ACHN (cell line): ENCODE results near the gene MGLL.
"Not testable (repeated sequence)": the region's sequence is repeated elsewhere in the genome, so short reads cannot be mapped to it uniquely, and the experiment has no call there.

Experiments
- DNase-seq: peaks from one replicate; pipeline ENCODE4 v3.0.0-alpha.2; 2015
- in situ Hi-C: cut with HindIII; loops from 2 replicates; pipeline ENCODE4 v1.10.0; 2017; ENCODE audit warnings: low sequenced_read_pairs, low pct_ligation_motif_present, low pct_unique_long_range_greater_than_20kb

The MGLL gene

DNA sequence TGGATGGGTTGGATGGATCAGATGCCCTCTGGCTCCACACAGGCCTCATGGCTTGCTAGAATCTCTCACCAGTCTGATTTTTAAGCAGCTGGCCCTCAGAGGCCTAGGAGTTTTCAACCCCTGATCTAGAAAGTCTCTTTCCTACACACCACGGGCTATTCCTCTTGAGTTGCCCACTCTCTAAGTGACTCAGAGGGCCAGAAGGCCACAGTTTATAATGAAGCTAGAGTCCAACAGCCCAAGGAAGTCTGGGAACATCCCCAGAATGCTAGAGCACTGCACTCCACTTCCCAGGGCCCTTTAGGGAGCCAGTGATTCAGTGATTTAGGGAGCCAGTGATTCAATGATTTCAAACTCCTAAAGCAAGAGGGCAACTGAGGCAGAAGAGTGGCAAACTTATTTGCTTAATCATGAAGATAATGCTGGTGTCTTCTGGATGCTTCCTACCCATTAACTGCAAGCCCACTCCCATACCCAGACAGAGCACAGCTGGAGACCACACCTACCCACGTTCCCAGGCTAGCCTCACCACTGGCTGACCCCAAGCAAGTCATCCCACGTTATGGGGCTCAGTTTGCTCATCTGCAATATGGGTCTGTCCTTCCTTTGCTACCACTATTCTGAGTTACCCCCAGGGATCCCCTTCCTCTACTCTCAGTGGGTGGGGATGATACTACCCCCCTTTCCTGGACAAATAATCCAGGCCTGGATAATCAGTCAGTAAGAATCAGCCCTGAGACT is 112.8 kb downstream of the MGLL start:
- in situ Hi-C loops = no loop called here

DNA sequence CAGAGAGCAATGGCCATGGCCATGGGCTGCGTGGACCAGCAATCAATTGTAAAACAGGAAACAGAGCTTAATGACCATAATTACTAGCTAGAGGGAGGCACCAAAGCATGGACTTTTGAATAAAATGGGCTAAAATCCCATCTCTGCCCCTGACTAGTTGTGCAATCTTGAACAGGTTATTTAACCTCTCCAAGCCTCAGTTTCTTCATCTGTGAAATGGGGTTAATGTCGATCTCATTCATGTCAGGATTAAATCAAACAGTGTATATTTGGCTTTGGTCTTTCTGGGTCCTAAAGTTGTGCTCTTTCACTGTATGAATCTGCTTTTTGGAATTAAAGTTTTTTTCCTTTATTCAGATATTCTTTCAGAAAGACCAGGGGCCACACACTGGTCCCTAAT is 113.5 kb downstream of the MGLL start:
- in situ Hi-C loops = no loop called here
- DNase-seq = no peak

More for the DNA sequence above, 112.8 kb downstream of the MGLL start:
- no peak for DNase-seq

DNA sequence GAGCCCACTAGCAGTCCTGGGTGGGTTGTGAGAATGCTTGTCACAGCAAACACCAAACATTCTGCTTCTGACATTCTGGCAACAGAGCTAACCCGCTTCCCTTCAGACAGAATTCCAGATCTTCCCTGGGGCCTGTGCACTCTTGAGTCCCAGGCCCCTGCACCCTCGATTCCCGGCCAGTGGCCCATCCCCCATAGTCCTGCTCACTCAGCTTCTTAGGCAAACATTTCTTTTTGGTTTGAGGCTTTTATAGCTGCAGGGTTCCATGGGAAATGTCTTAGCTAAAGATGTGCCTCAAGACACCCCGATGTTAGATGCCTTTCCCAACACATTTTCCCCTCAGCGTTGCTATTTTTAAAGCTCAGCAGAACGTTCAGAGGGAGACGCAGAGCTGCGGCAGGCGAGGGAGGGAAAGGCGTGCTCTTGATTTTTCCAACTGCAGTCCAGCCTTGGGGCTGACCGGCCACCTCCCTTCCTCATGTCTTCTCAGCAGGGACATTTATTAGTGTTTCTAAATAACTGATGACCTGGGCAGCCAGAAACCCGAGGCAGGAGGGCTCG is 114.4 kb downstream of the MGLL start:
- no peak for DNase-seq
- in situ Hi-C loops = no loop called here

GRCh38 chr3:127706785-127707351 is 115.4 kb downstream of the MGLL start:
- DNase-seq = no peak
- in situ Hi-C loops = no loop called here

DNA sequence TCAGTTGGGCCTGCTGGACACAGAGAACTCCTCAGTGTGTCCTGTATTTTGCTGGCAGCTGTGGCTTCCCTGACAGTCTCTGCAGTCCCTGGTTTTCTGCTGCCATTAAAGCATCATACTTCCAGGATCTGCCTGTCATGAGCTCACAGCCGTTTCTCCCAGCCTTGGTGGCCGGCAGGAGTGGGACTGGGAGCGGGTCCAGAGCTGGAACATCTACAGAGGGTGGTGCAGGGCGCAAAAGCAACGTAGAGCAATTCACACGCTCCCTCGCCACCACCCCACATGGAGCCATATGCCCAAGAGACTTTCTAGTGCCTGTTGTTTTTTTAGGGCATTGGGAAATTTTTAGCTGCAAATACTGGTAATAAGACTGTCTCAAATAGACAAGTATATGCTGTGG is 116.0 kb downstream of the MGLL start:
- no peak for DNase-seq
- in situ Hi-C loops = no loop called here

GRCh38 chr3:127704840-127705239 is 117.5 kb downstream of the MGLL start:
- DNase-seq, in situ Hi-C loops: not testable (repeated sequence)

DNA sequence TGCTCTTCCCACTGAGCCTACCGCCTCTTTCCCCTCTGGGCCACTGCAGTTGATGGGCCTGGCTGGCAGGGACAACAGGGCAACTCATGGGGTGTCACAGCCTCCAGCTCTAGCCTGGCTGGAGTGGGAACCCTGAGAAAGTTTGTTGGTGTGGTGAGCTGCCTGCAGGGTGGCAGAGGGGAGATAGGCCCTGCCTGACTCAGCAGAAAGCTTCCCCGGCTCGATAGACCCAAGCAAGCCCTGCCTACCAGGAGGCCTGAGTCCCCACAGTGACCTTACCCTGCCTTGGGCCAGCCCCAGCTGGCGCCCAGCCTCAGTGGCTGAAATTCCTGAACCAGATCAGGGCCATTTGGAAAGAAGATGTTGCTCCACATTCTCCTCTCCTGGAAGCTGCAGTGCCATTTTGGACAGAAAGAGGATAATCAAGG is 120.2 kb downstream of the MGLL start:
- DNase-seq = no peak
- in situ Hi-C loops = no loop called here

- DNase-seq = no peak
- in situ Hi-C loops = no loop called here
These were observed 120.9 kb downstream of the MGLL start for GRCh38 chr3:127701280-127701911.

DNA sequence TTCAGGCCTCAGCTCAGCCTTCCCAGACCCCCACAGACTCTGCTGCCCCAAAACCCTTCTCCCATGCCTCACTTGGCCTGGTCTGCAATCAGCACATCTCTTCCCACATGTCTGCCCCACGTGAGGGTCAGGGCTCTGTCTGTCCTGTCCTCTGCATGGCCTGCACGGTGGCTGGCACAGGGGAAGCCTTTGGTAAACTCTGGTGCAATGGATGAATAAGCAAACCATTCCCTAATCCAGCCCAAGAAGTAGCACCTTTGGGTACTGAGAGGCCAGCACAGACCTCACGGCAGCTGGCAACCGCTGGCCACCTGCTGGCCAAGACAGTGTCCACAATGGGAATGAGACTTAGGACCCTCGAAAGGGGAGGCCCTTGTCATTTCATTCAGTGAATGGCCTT is 121.9 kb downstream of the MGLL start:
- DNase-seq = no peak

DNA sequence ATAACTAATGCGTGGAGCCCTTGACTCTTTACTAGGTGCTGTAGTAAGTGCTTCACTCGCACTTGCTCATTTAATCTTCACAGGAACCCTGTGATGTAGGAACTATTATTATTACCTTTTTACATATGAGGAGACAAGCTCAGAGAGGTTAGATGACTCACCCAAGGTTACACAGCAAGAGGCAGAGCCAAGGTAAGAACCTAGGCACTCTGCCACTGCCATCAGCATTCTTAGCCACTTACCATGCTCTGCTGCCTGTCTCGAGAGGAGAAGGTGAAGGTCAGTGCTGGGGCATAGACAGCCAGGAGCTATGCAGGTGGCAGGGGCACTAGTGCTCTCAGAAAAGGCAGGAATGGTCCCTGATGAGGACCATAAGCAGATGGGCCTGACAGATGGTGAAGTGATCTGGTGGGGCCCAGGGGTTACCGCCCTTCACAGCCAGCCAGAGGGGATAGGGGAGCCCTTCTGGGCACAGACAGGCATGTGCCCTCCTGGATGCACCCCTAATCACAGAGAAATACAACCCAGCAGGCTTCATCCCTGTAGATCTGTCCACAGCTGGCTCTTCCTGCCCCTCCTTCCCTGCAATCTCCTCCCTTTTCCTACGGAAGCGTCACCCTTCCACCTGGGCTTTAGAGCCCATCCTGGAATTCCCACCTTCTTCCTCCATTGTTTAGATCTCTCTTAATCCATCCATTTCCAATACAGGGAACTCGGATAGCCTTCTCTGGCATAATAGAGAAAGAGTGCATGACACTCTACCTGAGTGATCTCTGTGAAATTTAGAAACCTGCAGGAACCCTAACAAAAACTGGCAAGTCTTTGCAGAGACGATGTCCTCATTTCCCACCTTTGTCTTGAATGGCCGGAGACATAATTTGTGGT is 122.7 kb downstream of the MGLL start:
- DNase-seq = no peak
- in situ Hi-C loops = no loop called here

More for the DNA sequence above, 121.9 kb downstream of the MGLL start:
- in situ Hi-C loops = no loop called here

- no peak for DNase-seq
- in situ Hi-C loops = no loop called here
These were observed 123.5 kb downstream of the MGLL start for GRCh38 chr3:127698691-127699415.

DNA sequence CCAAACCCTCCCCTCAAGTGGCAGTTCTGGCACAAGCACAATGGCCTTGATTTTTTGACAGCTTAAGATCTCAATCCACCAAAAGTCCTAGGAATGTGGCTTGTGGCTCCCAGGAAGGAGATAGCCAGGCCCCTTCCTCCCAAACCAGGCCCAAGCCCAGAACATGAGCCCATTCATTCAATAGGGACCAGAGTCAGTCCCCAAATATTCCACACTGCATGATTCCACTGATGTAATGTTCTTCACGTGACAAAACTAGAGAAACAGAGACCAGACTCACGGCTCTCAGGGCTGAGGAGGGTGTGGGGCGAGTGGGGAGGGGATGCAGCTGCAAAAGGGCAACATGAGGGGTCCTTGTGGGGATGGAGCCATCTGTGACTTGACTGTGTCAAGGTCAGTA is 124.0 kb downstream of the MGLL start:
- DNase-seq = no peak
- in situ Hi-C loops = no loop called here

DNA sequence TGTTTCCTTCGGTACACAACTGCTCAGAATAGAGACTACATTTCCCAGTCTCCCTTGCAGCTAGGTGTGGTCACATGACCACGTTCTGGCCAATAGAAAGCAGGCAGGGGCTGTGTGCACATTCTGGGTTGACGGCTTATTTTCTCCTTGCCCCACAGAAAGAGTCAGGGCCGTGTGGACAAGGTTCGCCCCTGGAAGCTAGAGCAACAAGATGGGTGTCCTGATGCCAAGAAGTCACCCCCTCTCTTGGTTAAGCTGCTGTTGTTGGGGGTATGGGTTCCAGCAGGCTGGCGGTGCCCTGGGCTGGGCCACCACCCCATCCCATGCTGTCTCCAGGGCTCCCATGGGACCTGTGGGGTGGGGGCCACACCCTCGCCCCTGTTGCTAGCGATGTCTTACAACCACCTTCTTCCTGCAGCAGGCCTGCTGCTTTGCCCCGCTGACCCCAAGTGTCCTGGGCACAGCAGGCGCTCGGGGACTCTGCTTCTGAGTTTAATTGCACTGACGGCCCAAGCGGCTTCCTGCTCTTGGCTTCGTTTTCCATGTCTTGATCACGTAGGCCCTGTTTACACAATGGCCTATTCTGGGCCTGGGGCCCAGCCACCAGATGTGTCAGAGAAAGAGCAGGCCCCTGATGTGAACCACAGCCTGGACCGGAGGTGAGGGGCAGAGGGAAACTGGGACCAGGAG is 124.6 kb downstream of the MGLL start:
- in situ Hi-C loops = no loop called here
- peak; percentile 55 for DNase-seq

DNA sequence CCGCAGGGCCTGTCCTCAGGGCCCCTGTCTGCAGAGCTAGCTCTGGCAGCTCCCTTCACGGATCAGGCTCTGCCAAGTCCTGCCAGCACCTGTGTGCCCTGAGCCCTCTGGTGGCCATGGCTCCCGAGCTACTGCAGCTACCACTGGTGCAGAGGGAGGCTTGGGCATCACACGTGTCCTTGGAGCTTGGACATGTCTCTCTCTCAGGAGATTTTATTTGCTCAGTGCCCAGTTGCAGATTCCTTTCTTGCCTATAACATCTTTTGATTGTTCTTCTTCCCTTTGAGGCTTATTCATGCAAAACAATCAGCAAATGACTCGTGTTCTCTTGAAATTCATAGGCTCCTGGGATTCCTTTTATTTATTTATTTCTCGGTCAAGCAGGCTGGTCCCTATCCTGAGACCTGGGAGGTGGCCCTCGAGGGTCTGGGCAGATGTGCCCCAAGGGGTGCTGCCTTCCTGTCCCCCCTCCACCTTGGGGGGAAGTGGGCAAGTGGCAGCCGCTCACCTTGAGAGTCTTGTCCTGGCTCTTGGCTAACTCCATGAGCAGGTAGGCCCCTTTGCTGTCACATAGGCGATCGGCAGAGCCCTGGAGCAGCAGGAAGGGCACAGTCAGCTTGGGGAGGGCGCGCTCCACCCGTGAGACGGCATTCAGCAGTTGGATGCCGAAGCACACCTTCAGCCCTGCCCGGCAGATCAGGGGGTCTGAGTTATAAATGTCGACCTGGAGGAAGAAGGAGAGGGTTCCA is 127.7 kb downstream of the MGLL start:
- DNase-seq = peak; percentile 39
- in situ Hi-C loops = no loop called here

- in situ Hi-C loops = no loop called here
- DNase-seq = no peak
These were observed 128.9 kb downstream of the MGLL start for GRCh38 chr3:127693336-127693843.

DNA sequence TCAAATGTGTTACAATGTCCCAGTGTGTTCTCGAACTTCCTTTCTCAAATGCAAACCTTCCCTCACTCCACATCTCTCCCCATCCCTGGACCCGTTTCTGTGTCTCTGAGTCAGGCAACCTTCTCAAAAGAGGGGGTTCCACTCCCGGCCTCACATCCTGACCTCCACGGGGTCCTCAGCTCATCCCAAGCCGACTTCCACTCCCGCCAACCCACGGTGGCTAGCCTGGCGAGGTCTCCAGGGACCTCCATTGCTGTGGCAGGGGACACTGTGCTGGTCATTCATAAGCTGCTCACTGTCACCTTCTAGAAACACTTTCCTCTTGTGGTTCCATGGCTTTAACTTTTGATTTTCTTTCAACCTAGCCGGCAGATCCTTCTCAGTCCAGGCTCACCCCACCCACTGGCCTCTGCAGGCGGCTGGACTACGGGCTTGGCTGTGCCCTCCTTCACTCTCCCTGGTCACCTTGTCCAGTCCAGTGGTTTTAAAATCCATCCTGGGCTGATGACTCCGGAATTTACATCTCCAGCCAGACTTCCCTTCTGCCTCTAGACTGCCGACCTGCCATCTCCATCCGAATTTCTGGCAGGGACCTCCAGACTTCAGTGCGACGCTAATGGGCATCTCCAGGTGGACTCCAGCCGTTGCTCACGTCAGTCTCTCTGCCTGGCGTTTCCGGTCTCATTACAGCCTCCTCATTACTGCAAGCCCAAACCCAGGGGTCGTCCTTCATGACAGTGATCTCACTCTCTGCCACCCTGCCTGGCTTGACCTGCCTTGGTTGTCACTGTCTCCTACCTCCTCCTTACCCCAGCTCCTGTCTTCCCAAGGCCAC is 129.6 kb downstream of the MGLL start:
- in situ Hi-C loops = no loop called here
- DNase-seq = no peak
